Measurements from ENCODE around the gene CTDSPL.
A peak's percentile ranks its signal among the peaks of the same experiment; 100 is the strongest.

The CTDSPL gene

GRCh38 chr3:37826933-37827332 is 34.7 kb upstream of the CTDSPL start:
- no peak overlapping the region for H3K4me3 ChIP-seq (ENCODE audit: low read depth, low read length)
- DNase-seq (ENCODE audit: low read depth), result no peak
- TF ChIP-seq, protein P1, sequence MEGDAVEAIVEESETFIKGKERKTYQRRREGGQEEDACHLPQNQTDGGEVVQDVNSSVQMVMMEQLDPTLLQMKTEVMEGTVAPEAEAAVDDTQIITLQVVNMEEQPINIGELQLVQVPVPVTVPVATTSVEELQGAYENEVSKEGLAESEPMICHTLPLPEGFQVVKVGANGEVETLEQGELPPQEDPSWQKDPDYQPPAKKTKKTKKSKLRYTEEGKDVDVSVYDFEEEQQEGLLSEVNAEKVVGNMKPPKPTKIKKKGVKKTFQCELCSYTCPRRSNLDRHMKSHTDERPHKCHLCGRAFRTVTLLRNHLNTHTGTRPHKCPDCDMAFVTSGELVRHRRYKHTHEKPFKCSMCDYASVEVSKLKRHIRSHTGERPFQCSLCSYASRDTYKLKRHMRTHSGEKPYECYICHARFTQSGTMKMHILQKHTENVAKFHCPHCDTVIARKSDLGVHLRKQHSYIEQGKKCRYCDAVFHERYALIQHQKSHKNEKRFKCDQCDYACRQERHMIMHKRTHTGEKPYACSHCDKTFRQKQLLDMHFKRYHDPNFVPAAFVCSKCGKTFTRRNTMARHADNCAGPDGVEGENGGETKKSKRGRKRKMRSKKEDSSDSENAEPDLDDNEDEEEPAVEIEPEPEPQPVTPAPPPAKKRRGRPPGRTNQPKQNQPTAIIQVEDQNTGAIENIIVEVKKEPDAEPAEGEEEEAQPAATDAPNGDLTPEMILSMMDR (IDR thresholded peaks at IDR 0.05; ENCODE audit: insufficient read depth, low read depth, low read length, missing control alignments), result no peak

GRCh38 chr3:37832480-37832879 is 29.2 kb upstream of the CTDSPL start:
- TF ChIP-seq, protein P1 (IDR thresholded peaks at IDR 0.05; ENCODE audit: insufficient read depth, low read depth, low read length, missing control alignments), result no peak
- no peak for DNase-seq (ENCODE audit: low read depth)
- no peak overlapping the region for H3K4me3 ChIP-seq (ENCODE audit: low read depth, low read length)

DNA sequence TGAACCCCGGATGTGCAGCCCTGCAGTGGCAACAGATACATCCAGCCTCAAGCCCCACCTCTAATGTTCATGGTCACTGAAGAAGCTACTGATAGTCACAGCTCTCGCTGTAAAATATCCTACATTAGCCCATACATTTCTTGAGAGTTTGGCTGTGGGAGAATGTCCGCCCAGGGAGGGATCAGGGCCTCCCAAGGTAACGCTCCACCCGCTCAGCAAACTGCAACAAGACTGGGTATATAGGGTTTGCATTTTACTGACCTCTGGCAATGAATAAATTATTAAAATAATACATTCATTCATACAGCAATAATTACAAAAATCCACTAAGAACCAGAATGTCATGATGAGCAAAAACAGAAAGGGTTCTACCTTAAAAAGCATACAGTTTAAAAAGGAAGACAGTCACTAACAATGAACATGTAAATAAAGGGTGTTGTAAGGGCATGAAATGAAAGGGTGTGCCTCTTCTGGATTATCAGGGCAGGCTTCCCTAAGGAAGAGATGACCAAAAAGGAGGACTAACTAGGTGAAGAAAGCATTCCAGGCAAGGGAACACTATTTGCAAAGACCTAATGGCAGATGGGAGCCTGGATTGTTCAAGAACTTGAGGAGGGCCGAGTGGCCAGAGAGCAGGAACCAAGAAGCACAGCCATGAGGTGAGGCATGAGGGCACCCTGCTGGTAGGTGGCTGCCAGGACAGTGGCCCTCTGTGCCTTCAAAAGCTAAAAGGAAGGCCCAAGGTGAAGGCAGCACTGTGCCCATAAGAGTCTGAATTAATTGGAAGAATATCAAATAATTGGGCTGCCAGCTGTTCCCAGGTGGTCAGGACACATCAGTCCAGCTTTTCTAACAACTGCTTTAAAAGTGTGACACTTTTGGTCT is 28.1 kb upstream of the CTDSPL start:
- peak; percentile 11 for DNase-seq (ENCODE audit: low read depth)
- no peak overlapping the region for H3K4me3 ChIP-seq (ENCODE audit: low read depth, low read length)
- TF ChIP-seq, protein P1 (IDR thresholded peaks at IDR 0.05; ENCODE audit: insufficient read depth, low read depth, low read length, missing control alignments), result peak; percentile 36

GRCh38 chr3:37836589-37836988 is 25.1 kb upstream of the CTDSPL start:
- DNase-seq (ENCODE audit: low read depth), result no peak
- no peak overlapping the region for H3K4me3 ChIP-seq (ENCODE audit: low read depth, low read length)
- TF ChIP-seq, protein P1 (IDR thresholded peaks at IDR 0.05; ENCODE audit: insufficient read depth, low read depth, low read length, missing control alignments), result no peak

GRCh38 chr3:37847689-37848088 is 14.0 kb upstream of the CTDSPL start:
- TF ChIP-seq, protein P1 (IDR thresholded peaks at IDR 0.05; ENCODE audit: insufficient read depth, low read depth, low read length, missing control alignments), result no peak
- DNase-seq (ENCODE audit: low read depth), result no peak
- no peak overlapping the region for H3K4me3 ChIP-seq (ENCODE audit: low read depth, low read length)

- TF ChIP-seq, protein P1 (IDR thresholded peaks at IDR 0.05; ENCODE audit: insufficient read depth, low read depth, low read length, missing control alignments), result no peak
- no peak overlapping the region for H3K4me3 ChIP-seq (ENCODE audit: low read depth, low read length)
- no peak for DNase-seq (ENCODE audit: low read depth)
Observed at GRCh38 chr3:37849146-37849923, 12.3 kb upstream of the CTDSPL start.
